CD14-positive monocyte (primary cell): ENCODE results near the gene SFMBT2. TPM values are rescaled to one million over a fixed set of nuclear protein-coding genes. Genes with fewer than 3 reads are reported as not detected.
A peak's percentile ranks its signal among the peaks of the same experiment; 100 is the strongest.

Experiments
- DNase-seq, 3 donors: peaks; one replicate each; pipeline ENCODE4 v3.0.0-alpha.2; 2011 to 2022
- H2AFZ ChIP-seq: 2 replicates; pipeline ENCODE4 v1.6.0; 2012; ENCODE audit warnings: mild to moderate bottlenecking, low read depth, low read length, inconsistent platforms; ENCODE audit not compliant: insufficient read depth, poor library complexity, severe bottlenecking
- H3K27ac ChIP-seq, 2 donors: 1 replicate in 1 of 2; 2 replicates in 1 of 2; pipeline ENCODE4 v1.5.1; 2012 to 2013; ENCODE audit warnings: low read length in 2 of 2, control low read depth in 1 of 2, inconsistent platforms in 1 of 2, low read depth in 1 of 2, mild to moderate bottlenecking in 1 of 2
- H3K27me3 ChIP-seq, 2 donors: one replicate each; pipeline versions ENCODE4 v1.6.0 to v1.6.1; 2011 to 2013; ENCODE audit warnings: low read length in 2 of 2; ENCODE audit not compliant: control insufficient read depth in 2 of 2, insufficient read depth in 2 of 2
- H3K36me3 ChIP-seq, 2 donors: replicated peaks in 1 of 2; 1 replicate in 1 of 2; 2 replicates in 1 of 2; pipeline versions ENCODE4 v1.5.1 to v1.6.1; 2012 to 2013; ENCODE audit warnings: low read length in 2 of 2, control low read depth in 1 of 2, inconsistent platforms in 1 of 2, mild to moderate bottlenecking in 1 of 2; ENCODE audit not compliant: insufficient read depth in 2 of 2, control insufficient read depth in 1 of 2
- H3K4me1 ChIP-seq, 2 donors: 1 replicate in 1 of 2; 2 replicates in 1 of 2; pipeline versions ENCODE4 v1.5.1 to v1.6.1; 2012 to 2013; ENCODE audit warnings: low read length in 2 of 2, control low read depth in 1 of 2, inconsistent platforms in 1 of 2, mild to moderate bottlenecking in 1 of 2, moderate library complexity in 1 of 2; ENCODE audit not compliant: insufficient read depth in 2 of 2, control insufficient read depth in 1 of 2
- H3K4me2 ChIP-seq: replicated peaks from 2 replicates; pipeline ENCODE3; 2012; ENCODE audit warnings: low read length, moderate library complexity, mild to moderate bottlenecking; ENCODE audit not compliant: poor library complexity, severe bottlenecking; ENCODE audit errors: extremely low read depth
- H3K4me3 ChIP-seq, 3 experiments: fragments of 200-600 bp in 1 of 3; sonication (generic) in 1 of 3; replicated peaks in 1 of 3; 1 replicate in 2 of 3; 2 replicates in 1 of 3; pipeline ENCODE4 v1.5.1; 2011 to 2013; ENCODE audit warnings: low read length in 3 of 3, mild to moderate bottlenecking in 3 of 3, control low read depth in 2 of 3, low read depth in 2 of 3, inconsistent platforms in 1 of 3, moderate library complexity in 1 of 3
- H3K79me2 ChIP-seq: 2 replicates; pipeline ENCODE4 v1.6.0; 2012; ENCODE audit warnings: mild to moderate bottlenecking, control low read depth, inconsistent platforms, low read length, moderate library complexity; ENCODE audit not compliant: insufficient read depth
- H3K9ac ChIP-seq: 2 replicates; pipeline ENCODE4 v1.6.0; 2017; ENCODE audit warnings: low read length, mild to moderate bottlenecking; ENCODE audit not compliant: insufficient read depth, poor library complexity, severe bottlenecking
- H3K9me3 ChIP-seq, 2 donors: replicated peaks in 1 of 2; 1 replicate in 1 of 2; 2 replicates in 1 of 2; pipeline versions ENCODE4 v1.5.1 to v1.6.1; 2012 to 2013; ENCODE audit warnings: low read length in 2 of 2, control low read depth in 1 of 2; ENCODE audit not compliant: control insufficient read depth in 1 of 2, insufficient read depth in 1 of 2
- H4K20me1 ChIP-seq: 2 replicates; pipeline ENCODE4 v1.6.0; 2012; ENCODE audit warnings: mild to moderate bottlenecking, low read length, control low read depth, moderate library complexity; ENCODE audit not compliant: insufficient read depth
- H3K27ac Mint-ChIP-seq, 7 donors: one replicate each; pipeline ENCODE4 v1.8.0; 2020; ENCODE audit warnings: mild to moderate bottlenecking in 7 of 7, mixed read lengths in 7 of 7, moderate library complexity in 6 of 7, inconsistent platforms in 2 of 7
- H3K27me3 Mint-ChIP-seq, 3 donors: one replicate each; pipeline ENCODE4 v1.8.0; 2021 to 2022; ENCODE audit warnings: low read depth in 3 of 3, mild to moderate bottlenecking in 3 of 3, mixed read lengths in 3 of 3, moderate library complexity in 3 of 3, inconsistent platforms in 1 of 3
- H3K36me3 Mint-ChIP-seq, 2 donors: one replicate each; pipeline ENCODE4 v1.8.0; 2020; ENCODE audit warnings: mixed read lengths in 2 of 2, inconsistent platforms in 1 of 2, mild to moderate bottlenecking in 1 of 2
- H3K4me1 Mint-ChIP-seq: one replicate; pipeline ENCODE4 v1.8.0; 2020; ENCODE audit warnings: mild to moderate bottlenecking, mixed read lengths
- H3K4me3 Mint-ChIP-seq, 2 donors: one replicate each; pipeline ENCODE4 v1.8.0; 2020; ENCODE audit warnings: mild to moderate bottlenecking in 2 of 2, mixed read lengths in 2 of 2, moderate library complexity in 1 of 2
- H3K9me3 Mint-ChIP-seq, 7 donors: one replicate each; pipeline ENCODE4 v1.8.0; 2020 to 2022; ENCODE audit warnings: mixed read lengths in 7 of 7, mild to moderate bottlenecking in 6 of 7, moderate library complexity in 6 of 7, inconsistent platforms in 2 of 7
- CTCF ChIP-seq: fragments of 200-600 bp; IDR thresholded peaks from one replicate; pipeline ENCODE4 v1.8.0; 2022; ENCODE audit warnings: antibody characterized with exemption, mild to moderate bottlenecking
- WGBS: methylation state at CpG from one replicate; pipeline ENCODE4 v1.1.5; 2013; ENCODE audit warnings: missing lambda C conversion rate; ENCODE audit not compliant: insufficient coverage; 5-methylcytosine and 5-hydroxymethylcytosine counted together
- intact Hi-C, 2 donors: fragments of 100-400 bp; cut with micrococcal nuclease; formaldehyde crosslinking; loops; one replicate each; pipeline versions ENCODE4 v1.15.0 to v1.15.1; 2023
- polyA plus RNA-seq, 3 donors: library from polyadenylated mRNA; depleted of rRNA in 1 of 3; unstranded in 2 of 3; stranded (reverse) in 1 of 3; fragments of 300-500 nt in 2 of 3; fragments of >200 nt in 1 of 3; fragmentation: Illumina TruSeq in 2 of 3; gene quantifications; 1 replicate in 2 of 3; 2 replicates in 1 of 3; pipeline ENCODE4 v1.2.3, GENCODE V29; 2012 to 2021

SFMBT2 gene
- polyA plus RNA-seq, 3 donors: 0.53 to 10.9 (median 1.6) TPM

GRCh38 chr10:7317786-7318446 lies 92.9 kb downstream of the SFMBT2 start:
- H3K4me3 Mint-ChIP-seq: no peak overlapping the region
- no peak overlapping the region for H3K27ac ChIP-seq
- peaks cover 0 to 1% (median 0%) of the 10 kb centered on the region in 3 donors for H3K27me3 Mint-ChIP-seq
- H3K4me3 ChIP-seq: no peak overlapping the region
- no peak for DNase-seq
- intact Hi-C loops: no loop called here
- peaks cover 0 to 11% of the 10 kb centered on the region in 2 donors for H3K36me3 ChIP-seq
- H3K36me3 Mint-ChIP-seq: peaks cover 13 to 20% of the 10 kb centered on the region in 2 donors
- peaks cover 7% of the 10 kb centered on the region in 2 donors for H3K9me3 ChIP-seq
- H3K79me2 ChIP-seq: peaks cover 61% of the 10 kb centered on the region
- peaks cover 4% of the 10 kb centered on the region for H4K20me1 ChIP-seq
- H3K27ac Mint-ChIP-seq: peak overlapping the region in 3 of 7 donors; percentile 6 to 35 (median 14)
- 0% methylated on average over 1 of the region's 4 CpGs for WGBS
- H3K9me3 Mint-ChIP-seq: peaks cover 1 to 11% (median 4%) of the 10 kb centered on the region in 7 donors
- peaks cover 41% of the 10 kb centered on the region for H3K4me1 Mint-ChIP-seq
- H3K4me1 ChIP-seq: peaks cover 20 to 24% of the 10 kb centered on the region in 2 donors
- no peak overlapping the region for H2AFZ ChIP-seq
- TF ChIP-seq CTCF: no peak
- no peak overlapping the region for H3K9ac ChIP-seq
- no peaks in the 10 kb centered on the region for H3K27me3 ChIP-seq
- H3K4me2 ChIP-seq: no peak overlapping the region

GRCh38 chr10:7316839-7317238 lies 94.0 kb downstream of the SFMBT2 start:
- no peak overlapping the region for H3K4me3 Mint-ChIP-seq
- intact Hi-C loops: no loop called here

More at GRCh38 chr10:7316839-7317238, 94.0 kb downstream of the SFMBT2 start:
- no CpG with 5 or more reads among the region's 2 CpGs for WGBS
- no peak for DNase-seq
- peaks cover 4% of the 10 kb centered on the region for H4K20me1 ChIP-seq
- no peak overlapping the region for H3K4me3 ChIP-seq
- H3K9ac ChIP-seq: no peak overlapping the region
- Mint-ChIP-seq H3K27ac (no peak overlapping the region), H3K4me1 (peaks cover 41% of the 10 kb centered on the region), H3K9me3 (peaks cover 0 to 4% (median 0%) of the 10 kb centered on the region in 7 donors), H3K36me3 (peaks cover 7 to 13% of the 10 kb centered on the region in 2 donors), H3K27me3 (peaks cover 0 to 1% (median 0%) of the 10 kb centered on the region in 3 donors)
- H3K9me3 ChIP-seq: peaks cover 0 to 1% of the 10 kb centered on the region in 2 donors
- H3K4me1 ChIP-seq: peaks cover 20 to 24% of the 10 kb centered on the region in 2 donors
- no peak overlapping the region for H3K4me2 ChIP-seq
- H3K36me3 ChIP-seq: peaks cover 0 to 3% of the 10 kb centered on the region in 2 donors
- H3K79me2 ChIP-seq: peaks cover 62% of the 10 kb centered on the region
- no peak overlapping the region for H3K27ac ChIP-seq
- no peak overlapping the region for H2AFZ ChIP-seq
- H3K27me3 ChIP-seq: no peaks in the 10 kb centered on the region
- no peak for TF ChIP-seq CTCF
